Esophagus (tissue), 2 donors: ENCODE data around the gene SMYD2. TPM values are rescaled to one million over a fixed set of nuclear protein-coding genes. Genes with fewer than 3 reads are reported as not detected.

Experiments
- H3K27ac ChIP-seq, 2 donors: one replicate each; pipeline ENCODE4 v1.5.1; 2013; ENCODE audit warnings: low read depth in 2 of 2, mild to moderate bottlenecking in 2 of 2, inconsistent platforms in 1 of 2, low read length in 1 of 2, moderate library complexity in 1 of 2
- H3K27me3 ChIP-seq, 2 donors: one replicate each; pipeline ENCODE4 v1.6.1; 2013; ENCODE audit warnings: low read length in 2 of 2, control low read depth in 1 of 2, mild to moderate bottlenecking in 1 of 2; ENCODE audit not compliant: insufficient read depth in 2 of 2, control insufficient read depth in 1 of 2
- H3K36me3 ChIP-seq, 2 donors: one replicate each; pipeline ENCODE4 v1.6.1; 2013; ENCODE audit warnings: low read length in 1 of 2; ENCODE audit not compliant: control insufficient read depth in 2 of 2, insufficient read depth in 2 of 2
- H3K4me1 ChIP-seq, 2 donors: one replicate each; pipeline ENCODE4 v1.6.1; 2013; ENCODE audit warnings: low read length in 1 of 2; ENCODE audit not compliant: control insufficient read depth in 2 of 2, insufficient read depth in 2 of 2
- H3K4me3 ChIP-seq, 2 donors: one replicate each; pipeline ENCODE4 v1.5.1; 2013; ENCODE audit warnings: low read length in 2 of 2, mild to moderate bottlenecking in 2 of 2, low read depth in 1 of 2, moderate library complexity in 1 of 2
- H3K9me3 ChIP-seq, 2 donors: one replicate each; pipeline ENCODE4 v1.6.1; 2013; ENCODE audit warnings: mild to moderate bottlenecking in 2 of 2, low read depth in 1 of 2, low read length in 1 of 2, moderate library complexity in 1 of 2; ENCODE audit not compliant: control insufficient read depth in 2 of 2, insufficient read depth in 1 of 2
- WGBS, 2 donors: extraction: QIAGEN DNeasy Blood & Tissue Kit; methylation state at CpG; one replicate each; pipeline ENCODE4 v1.1.7; 2013; 5-methylcytosine and 5-hydroxymethylcytosine counted together
- polyA plus RNA-seq, 2 donors: library from polyadenylated mRNA; stranded (reverse); fragments of 200-250 nt; gene quantifications; one replicate each; pipeline ENCODE4 v1.2.3, GENCODE V29; 2013
- donor health status: healthy with polysubstance abuse.
- donor health status: Bipolar disorder and iron deficiency.

Gene SMYD2
- polyA plus RNA-seq, 2 donors = 17.5 to 20.4 TPM

DNA sequence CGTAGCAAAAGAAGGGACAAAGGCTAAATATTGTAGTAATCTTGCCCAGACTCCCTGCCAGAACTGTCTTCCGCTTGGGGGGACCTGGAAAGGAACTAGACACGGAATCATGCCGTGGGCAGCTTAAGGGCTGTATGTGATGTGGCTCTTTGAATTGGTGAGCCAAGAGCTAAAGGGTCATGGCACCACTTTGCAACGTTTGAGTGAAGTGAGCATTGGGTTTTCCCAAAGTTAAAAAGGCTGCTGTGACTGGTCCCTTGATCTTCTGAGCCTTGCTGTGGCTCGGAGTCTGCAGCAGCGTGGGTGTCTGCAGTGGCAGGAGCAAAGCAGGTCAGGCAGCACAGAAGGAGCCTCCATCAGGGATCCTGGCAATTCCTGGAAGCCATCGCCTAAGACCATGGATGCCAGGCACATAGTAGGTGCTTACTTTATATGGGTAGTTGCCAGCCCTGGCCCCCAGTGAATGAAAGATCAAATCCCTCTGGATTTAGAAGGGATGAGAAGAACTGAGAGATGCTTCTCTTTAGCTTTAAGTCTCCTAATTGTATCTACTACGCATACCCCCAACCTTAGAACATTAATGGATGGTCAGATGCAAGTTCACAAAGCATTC lies 1.8 kb downstream of the SMYD2 start:
- H3K27ac ChIP-seq = peak overlapping the region in 1 of 2 donors; percentile 7
- H3K4me3 ChIP-seq = no peak overlapping the region
- no peaks in the 10 kb centered on the region for H3K27me3 ChIP-seq
- H3K9me3 ChIP-seq = no peaks in the 10 kb centered on the region
- H3K36me3 ChIP-seq = no peaks in the 10 kb centered on the region
- WGBS, 2 donors = 62% methylated on average over 9 of the region's 9 CpGs
- H3K4me1 ChIP-seq = peaks cover 0 to 6% of the 10 kb centered on the region in 2 donors

DNA sequence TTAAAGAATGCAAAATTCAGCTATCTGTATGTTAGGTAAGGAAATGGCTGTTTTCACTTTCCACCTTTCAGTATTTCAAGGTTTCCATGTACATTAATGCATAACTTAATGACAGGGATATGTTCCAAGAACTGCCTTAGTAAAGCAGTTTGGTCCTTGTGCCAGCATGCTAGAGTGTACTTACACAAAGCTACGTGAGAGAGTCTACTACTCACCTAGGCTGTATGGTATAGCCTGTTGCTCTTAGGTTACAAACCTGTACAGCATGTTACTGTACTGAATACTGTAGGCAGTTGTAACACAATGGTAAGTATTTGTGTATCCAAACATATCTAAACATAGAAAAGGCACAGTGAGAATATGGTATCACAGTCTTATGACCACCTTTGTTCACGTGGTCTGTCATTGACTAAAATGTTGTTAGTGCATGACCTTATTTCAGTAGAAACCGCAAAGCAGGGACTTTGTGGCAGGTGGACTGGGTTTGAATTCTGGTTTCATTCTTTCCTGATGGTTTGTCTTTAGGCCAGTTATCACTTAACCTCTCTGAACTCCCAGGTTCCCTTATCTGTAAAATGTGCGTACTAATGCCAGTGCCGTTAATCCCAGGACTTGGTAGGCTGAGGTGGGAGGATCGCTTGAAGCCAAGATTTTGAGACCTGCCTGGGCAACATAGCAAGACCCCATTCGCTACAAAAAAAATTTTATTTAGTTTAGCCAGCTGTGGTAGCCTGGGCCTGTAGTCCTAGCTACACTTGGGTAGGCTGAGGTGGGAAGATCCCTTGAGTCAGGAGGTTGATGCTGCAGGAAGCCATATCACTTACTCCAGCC lies 4.9 kb downstream of the SMYD2 start:
- WGBS, 2 donors = 85 to 87% methylated on average over 7 of the region's 7 CpGs
- Histone ChIP-seq H3K27ac (no peak overlapping the region), H3K4me3 (no peak overlapping the region), H3K27me3 (no peaks in the 10 kb centered on the region), H3K4me1 (peaks cover 3 to 5% of the 10 kb centered on the region in 2 donors), H3K36me3 (no peaks in the 10 kb centered on the region), H3K9me3 (no peaks in the 10 kb centered on the region)

DNA sequence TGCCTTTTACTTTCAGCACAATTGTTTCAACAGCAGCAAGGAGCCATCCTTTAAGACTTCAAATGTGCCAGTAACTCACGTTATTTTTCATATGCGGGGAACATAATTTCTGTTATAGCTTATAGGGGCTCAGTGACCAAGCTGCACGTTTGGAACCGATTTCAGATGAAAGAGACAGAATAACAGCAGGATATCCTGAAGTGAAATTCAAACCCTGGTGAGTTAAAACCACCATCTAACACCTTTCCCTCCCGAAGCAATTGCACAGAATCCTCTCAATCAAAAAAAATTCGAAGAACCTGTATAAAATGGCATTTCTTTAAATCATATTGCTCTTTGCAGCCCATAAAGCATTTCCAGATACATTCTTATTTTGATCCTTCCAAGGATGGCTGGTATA lies 6.9 kb downstream of the SMYD2 start:
- Histone ChIP-seq H3K27ac (no peak overlapping the region), H3K9me3 (no peaks in the 10 kb centered on the region), H3K4me3 (no peak overlapping the region), H3K36me3 (no peaks in the 10 kb centered on the region), H3K27me3 (no peaks in the 10 kb centered on the region), H3K4me1 (peaks cover under 1 to 3% of the 10 kb centered on the region in 2 donors)
- 80 to 81% methylated on average over 6 of the region's 6 CpGs for WGBS, 2 donors

DNA sequence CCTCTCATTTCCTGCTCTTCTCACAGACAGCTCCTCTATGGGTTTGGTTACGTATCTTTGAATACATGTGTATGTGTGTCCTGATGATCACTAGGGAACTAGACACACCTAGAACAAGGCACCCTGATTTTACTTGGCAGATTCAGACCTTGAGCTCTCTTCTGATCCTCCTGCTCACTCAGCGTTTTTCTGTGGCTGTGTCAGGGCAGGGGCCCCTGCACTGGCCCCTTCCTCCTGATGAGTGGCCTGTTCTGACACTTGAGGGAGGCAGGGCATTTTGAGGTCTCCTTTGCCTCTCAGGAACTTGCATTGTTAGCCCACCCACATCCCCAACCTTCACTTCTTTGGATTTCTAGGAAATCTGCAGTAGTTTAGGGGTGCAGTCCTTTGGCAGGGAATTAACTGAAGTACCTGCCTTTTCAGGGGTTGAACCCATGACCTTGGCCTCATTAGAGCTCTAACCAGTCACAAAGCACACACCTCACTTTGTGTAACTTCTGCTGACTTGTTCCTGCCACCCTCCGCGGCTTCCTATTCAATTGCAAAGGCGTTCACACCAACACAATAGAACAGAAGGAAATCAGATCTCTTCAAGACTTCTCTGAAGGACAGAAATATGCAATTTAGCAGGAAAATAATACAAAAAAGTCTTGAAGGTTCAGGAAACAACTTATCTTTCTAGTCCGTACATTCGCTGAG lies 8.8 kb downstream of the SMYD2 start:
- WGBS, 2 donors = 77 to 85% methylated on average over 7 of the region's 7 CpGs
- H3K36me3 ChIP-seq = no peaks in the 10 kb centered on the region
- no peak overlapping the region for H3K4me3 ChIP-seq
- no peaks in the 10 kb centered on the region for H3K27me3 ChIP-seq
- no peak overlapping the region for H3K27ac ChIP-seq
- H3K4me1 ChIP-seq = peaks cover 0 to 3% of the 10 kb centered on the region in 2 donors
- H3K9me3 ChIP-seq = no peaks in the 10 kb centered on the region

DNA sequence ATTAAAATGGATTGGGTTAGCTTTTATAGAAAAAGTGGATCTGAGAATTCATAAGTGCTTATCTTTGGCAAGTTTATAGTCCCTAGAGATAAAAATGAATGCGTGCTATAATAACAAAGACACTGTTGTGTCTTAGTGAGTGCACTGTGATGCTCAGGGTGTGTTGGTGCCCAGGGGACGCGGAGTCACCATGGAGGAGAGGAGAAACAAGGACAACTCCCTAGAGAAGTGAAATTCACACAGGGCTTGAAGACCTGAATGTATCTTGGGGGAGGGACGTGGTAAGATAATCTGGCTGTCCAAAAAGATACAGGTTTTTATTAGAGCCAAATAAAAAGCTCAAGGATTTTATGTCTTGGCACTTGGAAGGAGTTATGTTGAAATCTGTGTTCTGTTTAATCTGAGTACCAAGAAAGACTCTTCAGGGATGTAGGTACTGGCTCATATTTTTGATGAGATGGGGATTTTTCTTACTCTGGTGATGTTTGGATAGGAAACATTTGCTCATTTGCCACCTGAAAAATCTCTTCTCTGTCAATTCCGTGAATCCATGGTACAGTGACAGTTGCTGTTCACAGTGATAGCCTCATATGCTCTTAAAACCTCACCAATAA lies 9.6 kb downstream of the SMYD2 start:
- 62 to 75% methylated on average over 5 of the region's 5 CpGs for WGBS, 2 donors
- no peaks in the 10 kb centered on the region for H3K36me3 ChIP-seq
- no peaks in the 10 kb centered on the region for H3K9me3 ChIP-seq
- no peak overlapping the region for H3K27ac ChIP-seq
- H3K4me3 ChIP-seq = no peak overlapping the region
- H3K27me3 ChIP-seq = no peaks in the 10 kb centered on the region
- H3K4me1 ChIP-seq = peaks cover 0 to 3% of the 10 kb centered on the region in 2 donors

DNA sequence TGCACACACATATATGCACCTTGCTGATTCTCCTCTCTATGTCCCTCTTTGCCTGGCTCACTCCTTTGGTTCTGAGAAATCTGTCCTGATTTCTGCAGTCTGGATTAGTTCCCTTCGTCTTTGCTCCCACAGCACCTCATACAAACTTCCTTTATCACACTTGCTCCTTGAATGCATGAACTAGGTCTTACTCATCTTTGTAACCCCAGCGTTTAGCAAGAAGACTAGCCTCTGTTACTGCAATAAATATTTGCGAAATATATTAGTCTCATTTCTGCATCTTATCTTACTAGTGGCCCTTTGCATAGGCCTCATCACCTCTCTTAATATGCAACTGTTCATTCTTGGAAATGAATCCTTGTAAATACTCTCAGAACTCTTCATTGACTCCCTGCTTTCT lies 11.4 kb downstream of the SMYD2 start:
- Histone ChIP-seq H3K9me3 (no peaks in the 10 kb centered on the region), H3K36me3 (no peaks in the 10 kb centered on the region), H3K4me3 (no peak overlapping the region), H3K27me3 (no peaks in the 10 kb centered on the region), H3K27ac (no peak overlapping the region), H3K4me1 (peaks cover 0 to 3% of the 10 kb centered on the region in 2 donors)
- WGBS, 2 donors = 85 to 87% methylated on average over 3 of the region's 3 CpGs

DNA sequence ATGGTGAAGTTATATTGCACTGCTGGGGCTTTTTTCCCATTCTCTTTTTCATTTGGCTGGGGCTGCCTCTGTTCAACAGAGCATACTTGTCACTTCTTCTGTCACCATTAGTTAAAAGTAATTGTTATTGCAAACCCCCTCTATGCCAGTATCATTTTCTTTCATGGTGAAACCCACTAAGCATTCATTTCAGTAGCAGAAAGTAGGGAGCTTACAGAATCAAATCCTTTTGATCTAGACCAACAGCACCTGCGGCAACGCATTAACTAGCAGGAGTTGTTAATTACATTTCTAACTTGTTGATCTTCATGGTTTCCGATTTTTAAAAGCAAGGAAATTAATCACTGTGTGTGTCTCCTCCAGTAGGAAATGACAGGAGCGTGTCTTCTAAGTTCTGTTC lies 15.0 kb downstream of the SMYD2 start:
- Histone ChIP-seq H3K36me3 (no peaks in the 10 kb centered on the region), H3K9me3 (no peaks in the 10 kb centered on the region), H3K4me3 (no peak overlapping the region), H3K4me1 (no peaks in the 10 kb centered on the region), H3K27ac (no peak overlapping the region), H3K27me3 (no peaks in the 10 kb centered on the region)
- 49 to 66% methylated on average over 4 of the region's 4 CpGs for WGBS, 2 donors

DNA sequence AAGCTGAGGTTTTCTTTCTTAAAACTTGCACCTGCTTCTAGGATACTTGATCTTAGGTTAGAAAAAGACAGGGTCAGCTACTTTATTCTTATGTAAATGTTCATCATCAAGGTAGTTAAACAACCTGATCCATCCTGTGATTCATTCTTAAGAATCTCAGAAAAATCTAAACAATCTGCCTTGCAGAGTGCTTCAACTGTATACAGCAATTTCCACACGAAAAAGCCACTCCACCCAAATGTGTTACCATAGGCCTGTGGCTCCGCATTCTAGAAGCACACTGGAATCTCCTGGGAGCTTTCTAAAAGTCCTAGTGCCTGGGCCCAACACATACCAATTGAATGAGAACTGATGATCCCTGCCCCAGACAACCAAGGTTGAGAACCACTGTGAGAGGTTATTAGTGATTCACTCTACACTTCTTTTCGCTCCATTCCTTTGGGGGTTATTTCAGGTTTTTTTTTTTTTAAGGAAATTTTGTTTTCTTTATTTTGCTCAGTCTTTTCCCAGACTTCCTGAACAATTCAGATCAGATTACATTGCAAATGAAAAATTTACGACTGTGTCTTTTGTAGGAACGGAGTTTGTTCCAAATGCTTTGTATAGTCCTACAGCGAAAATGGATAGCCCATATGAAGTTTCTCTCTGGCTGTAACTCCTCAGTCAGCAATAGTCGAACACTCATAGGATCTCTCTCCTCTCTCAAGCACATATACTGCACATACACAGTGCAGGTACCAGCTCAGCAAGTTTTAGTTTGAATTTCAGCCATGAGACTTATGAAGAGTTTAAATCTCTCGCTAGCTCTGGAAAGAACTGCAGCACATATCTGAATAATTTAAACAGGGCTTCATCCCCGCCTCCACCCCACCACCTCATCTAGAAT lies 16.1 kb downstream of the SMYD2 start:
- H3K27me3 ChIP-seq = no peaks in the 10 kb centered on the region
- H3K27ac ChIP-seq = no peak overlapping the region
- H3K4me1 ChIP-seq = no peaks in the 10 kb centered on the region
- WGBS, 2 donors = 84 to 85% methylated on average over 9 of the region's 9 CpGs
- H3K4me3 ChIP-seq = no peak overlapping the region
- no peaks in the 10 kb centered on the region for H3K36me3 ChIP-seq
- H3K9me3 ChIP-seq = no peaks in the 10 kb centered on the region
